Endothelial cell of umbilical vein (primary cell): ENCODE data around the gene PSENEN.

Experiments
- EZH2 ChIP-seq: IDR thresholded peaks from 2 replicates; pipeline ENCODE4 v1.6.1; 2012; ENCODE audit warnings: borderline replicate concordance, low read depth, mild to moderate bottlenecking, moderate library complexity, low read length, inconsistent platforms; ENCODE audit not compliant: severe bottlenecking
- FOS ChIP-seq: IDR thresholded peaks from 2 replicates; pipeline ENCODE4 v1.6.1; 2011; ENCODE audit warnings: mild to moderate bottlenecking, low read length, moderate library complexity, borderline replicate concordance; ENCODE audit not compliant: insufficient read depth
- JUN ChIP-seq: IDR thresholded peaks from 2 replicates; pipeline ENCODE4 v1.6.1; 2011; ENCODE audit warnings: borderline replicate concordance, low read depth; ENCODE audit not compliant: insufficient read length, insufficient read depth
- MYC ChIP-seq: IDR thresholded peaks from one replicate; pipeline ENCODE4 v1.6.1; 2011; ENCODE audit warnings: mild to moderate bottlenecking, low read depth, low read length
- POLR2A ChIP-seq: IDR thresholded peaks from 2 replicates; pipeline ENCODE4 v1.6.1; 2012; ENCODE audit warnings: low read depth, mild to moderate bottlenecking, control low read depth, low read length
- POLR2AphosphoS5 ChIP-seq: IDR thresholded peaks from 2 replicates; pipeline ENCODE4 v1.6.1; 2012; ENCODE audit warnings: low read depth, mild to moderate bottlenecking, control low read depth, low read length, moderate library complexity; ENCODE audit not compliant: insufficient read depth
- TF ChIP-seq, protein P1 (sequence below), 2 donors: IDR thresholded peaks; 1 replicate in 1 of 2; 2 replicates in 1 of 2; pipeline ENCODE4 v1.5.1; 2011; ENCODE audit warnings: low read length in 2 of 2, mild to moderate bottlenecking in 2 of 2, moderate library complexity in 2 of 2, control low read depth in 1 of 2, inconsistent platforms in 1 of 2, low read depth in 1 of 2; ENCODE audit not compliant: insufficient read depth in 1 of 2; ENCODE audit errors: extremely low read depth in 1 of 2
- TF ChIP-seq, protein P2 (sequence below): IDR thresholded peaks from 2 replicates; pipeline ENCODE4 v1.6.1; 2011; ENCODE audit not compliant: insufficient read depth, insufficient read length

DNA sequence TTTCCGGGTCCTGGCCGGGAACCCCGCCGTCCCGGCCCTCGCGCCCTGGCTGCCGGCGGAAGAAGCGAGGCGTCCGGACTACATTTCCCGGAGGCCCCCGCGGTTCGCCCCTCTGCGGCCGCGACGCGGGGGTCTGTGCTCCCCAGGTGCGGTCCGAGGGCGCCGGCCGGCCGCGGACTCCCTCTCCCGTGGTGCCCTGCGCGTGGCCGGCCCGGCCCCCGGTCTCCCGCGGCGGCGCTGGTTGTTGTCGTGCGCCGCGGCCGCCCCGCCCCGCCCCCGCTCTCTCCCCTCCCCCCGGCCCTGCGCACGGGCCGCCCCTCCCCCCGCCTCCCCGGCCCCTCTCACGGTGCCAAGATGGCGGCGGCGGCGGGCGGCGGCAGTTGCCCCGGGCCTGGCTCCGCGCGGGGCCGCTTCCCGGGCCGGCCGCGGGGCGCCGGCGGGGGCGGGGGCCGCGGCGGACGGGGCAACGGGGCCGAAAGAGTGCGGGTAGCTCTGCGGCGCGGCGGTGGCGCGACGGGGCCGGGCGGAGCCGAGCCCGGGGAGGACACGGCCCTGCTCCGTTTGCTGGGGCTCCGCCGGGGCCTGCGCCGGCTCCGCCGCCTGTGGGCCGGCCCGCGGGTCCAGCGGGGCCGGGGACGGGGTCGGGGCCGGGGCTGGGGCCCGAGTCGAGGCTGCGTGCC, 27.6 kb upstream of the PSENEN start, which contains the start of gene KMT2B:
- TF ChIP-seq, protein P1, sequence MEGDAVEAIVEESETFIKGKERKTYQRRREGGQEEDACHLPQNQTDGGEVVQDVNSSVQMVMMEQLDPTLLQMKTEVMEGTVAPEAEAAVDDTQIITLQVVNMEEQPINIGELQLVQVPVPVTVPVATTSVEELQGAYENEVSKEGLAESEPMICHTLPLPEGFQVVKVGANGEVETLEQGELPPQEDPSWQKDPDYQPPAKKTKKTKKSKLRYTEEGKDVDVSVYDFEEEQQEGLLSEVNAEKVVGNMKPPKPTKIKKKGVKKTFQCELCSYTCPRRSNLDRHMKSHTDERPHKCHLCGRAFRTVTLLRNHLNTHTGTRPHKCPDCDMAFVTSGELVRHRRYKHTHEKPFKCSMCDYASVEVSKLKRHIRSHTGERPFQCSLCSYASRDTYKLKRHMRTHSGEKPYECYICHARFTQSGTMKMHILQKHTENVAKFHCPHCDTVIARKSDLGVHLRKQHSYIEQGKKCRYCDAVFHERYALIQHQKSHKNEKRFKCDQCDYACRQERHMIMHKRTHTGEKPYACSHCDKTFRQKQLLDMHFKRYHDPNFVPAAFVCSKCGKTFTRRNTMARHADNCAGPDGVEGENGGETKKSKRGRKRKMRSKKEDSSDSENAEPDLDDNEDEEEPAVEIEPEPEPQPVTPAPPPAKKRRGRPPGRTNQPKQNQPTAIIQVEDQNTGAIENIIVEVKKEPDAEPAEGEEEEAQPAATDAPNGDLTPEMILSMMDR (IDR thresholded peaks at IDR 0.05; ENCODE audit: extremely low read depth in 1 of 2, insufficient read depth in 1 of 2, low read depth in 1 of 2, low read length in 2 of 2): no peak
- TF ChIP-seq EZH2 (no peak), POLR2A (no peak), POLR2AphosphoS5 (peak; percentile 30), JUN (no peak), MYC (no peak), FOS (no peak)
- TF ChIP-seq, protein P2, sequence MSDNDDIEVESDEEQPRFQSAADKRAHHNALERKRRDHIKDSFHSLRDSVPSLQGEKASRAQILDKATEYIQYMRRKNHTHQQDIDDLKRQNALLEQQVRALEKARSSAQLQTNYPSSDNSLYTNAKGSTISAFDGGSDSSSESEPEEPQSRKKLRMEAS: no peak
